HG03460 (cell line): ENCODE measurements around the gene AK2.
"Not testable (repeated sequence)": the region's sequence is repeated elsewhere in the genome, so short reads cannot be mapped to it uniquely, and the experiment has no call there.

Source experiments
- ATAC-seq: cut with Tn5 transposase; IDR thresholded peaks from one replicate; pipeline ENCODE4 v1.9.1; 2021; ENCODE audit not compliant: unreplicated experiment

The AK2 gene

GRCh38 chr1:33001282-33001681 is 35.4 kb downstream of the AK2 start:
- ATAC-seq = no peak

DNA sequence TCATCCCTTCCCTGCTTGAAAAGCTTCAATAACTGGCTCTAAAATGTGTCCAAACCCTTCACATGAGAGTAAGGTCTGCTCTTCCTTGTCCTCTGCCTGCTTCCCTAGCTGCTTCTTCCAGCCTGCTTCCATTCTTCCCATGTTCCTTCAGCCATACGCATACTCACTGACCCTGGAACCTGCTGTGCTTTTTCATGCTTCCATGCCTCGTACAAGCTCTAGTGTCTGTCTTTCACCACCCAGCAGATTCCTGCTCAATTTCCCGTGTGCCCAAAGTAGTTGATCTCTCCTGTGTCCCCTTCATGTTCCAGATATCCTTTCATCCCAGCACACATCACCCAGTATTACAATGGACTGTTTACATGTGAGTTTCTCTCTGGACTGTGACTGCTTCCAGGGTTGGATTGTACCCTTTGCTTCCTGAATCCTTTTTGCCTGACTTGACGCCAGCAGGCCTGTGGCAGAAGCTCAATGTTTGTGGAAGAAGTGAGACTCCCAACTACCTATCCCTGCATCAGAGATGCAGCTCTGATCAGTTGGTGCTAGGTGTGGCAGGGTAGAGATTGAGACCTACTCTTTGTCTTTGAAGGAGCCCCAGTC is 36.2 kb downstream of the AK2 start:
- no peak for ATAC-seq

DNA sequence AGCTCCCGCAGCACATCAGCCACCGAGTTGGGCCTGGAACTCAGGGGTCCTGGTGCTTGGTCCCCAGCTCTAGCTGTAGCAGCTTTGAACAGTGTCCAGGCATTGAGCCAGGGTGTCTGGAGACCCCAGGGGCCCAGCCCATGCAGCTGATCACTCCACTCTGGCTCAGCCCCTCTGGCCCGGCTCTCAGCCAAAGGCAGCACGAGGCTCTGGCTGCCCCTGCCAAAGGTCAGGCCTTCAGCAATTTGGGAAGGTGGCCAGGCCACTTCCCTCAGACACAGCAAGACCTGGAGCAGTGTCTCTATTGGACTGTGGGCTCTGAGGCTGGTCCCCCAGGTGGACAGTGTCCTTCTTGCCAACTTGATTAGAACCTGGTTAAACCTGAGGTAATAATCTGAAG is 37.7 kb downstream of the AK2 start:
- no peak for ATAC-seq

- no peak for ATAC-seq
Observed at GRCh38 chr1:32998064-32998463, 38.6 kb downstream of the AK2 start.

DNA sequence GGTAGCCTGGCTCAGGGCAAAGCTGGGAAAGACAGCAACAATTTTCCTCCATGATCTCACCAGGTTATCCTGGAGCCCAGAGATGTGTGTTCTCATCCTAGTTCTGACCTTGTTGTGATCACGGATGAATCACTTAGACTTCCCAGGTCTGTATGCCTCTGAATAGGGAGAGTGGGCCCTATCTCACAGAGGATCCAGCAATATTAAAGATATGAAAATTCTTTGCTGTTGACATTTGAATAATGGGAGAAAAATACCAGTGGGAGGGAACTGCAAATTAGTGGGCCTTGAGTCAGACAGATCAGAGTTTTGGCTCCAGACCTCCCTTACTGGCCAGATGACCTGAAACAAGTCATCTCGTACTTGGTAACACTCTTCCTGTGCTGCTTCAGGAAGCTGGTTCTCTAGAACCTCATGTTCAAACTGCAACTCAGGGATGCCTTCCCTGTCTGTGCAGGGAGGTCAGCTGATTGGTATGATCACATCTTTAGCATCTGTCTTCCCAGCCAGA is 39.2 kb downstream of the AK2 start:
- no peak for ATAC-seq

DNA sequence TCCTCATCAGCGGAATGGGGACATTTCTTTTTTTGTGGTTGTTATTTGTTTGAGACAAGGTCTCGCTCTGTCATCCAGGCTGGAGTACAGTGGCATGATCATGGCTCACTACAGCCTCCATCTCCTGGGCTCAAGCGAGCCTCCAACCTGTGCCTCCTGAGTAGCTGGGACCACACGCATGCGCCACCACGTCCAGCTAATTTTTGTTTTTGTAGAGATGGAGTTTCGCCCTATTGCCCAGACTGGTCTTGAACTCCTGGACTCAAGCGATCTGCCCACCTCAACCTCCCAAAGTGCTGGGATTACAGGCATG is 43.4 kb downstream of the AK2 start:
- ATAC-seq = not testable (repeated sequence)

GRCh38 chr1:32992489-32993323 is 44.0 kb downstream of the AK2 start:
- ATAC-seq = peak; percentile 84

- ATAC-seq = peak; percentile 28
Observed at GRCh38 chr1:32991819-32992488, 44.7 kb downstream of the AK2 start.

DNA sequence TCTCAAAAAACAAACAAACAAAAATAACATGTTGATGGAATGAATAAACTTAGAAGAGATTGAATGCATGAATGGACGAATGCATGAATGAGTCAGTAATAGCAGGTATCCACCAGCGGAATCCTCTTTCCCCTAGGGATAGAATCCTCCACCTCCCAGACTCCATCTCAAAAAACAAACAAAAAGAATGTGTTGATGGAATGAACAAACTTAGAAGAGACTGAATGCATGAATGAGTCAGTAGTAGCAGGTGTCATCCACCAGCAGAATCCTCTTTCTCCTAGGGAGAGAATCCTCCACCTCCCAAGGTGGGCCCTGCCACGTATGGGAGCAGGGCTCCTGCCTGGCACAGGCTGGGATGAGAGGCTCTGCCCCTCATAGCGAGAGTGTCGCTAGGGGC is 45.3 kb downstream of the AK2 start:
- ATAC-seq = no peak

- ATAC-seq = no peak
Observed at GRCh38 chr1:32990887-32991286, 45.8 kb downstream of the AK2 start.

DNA sequence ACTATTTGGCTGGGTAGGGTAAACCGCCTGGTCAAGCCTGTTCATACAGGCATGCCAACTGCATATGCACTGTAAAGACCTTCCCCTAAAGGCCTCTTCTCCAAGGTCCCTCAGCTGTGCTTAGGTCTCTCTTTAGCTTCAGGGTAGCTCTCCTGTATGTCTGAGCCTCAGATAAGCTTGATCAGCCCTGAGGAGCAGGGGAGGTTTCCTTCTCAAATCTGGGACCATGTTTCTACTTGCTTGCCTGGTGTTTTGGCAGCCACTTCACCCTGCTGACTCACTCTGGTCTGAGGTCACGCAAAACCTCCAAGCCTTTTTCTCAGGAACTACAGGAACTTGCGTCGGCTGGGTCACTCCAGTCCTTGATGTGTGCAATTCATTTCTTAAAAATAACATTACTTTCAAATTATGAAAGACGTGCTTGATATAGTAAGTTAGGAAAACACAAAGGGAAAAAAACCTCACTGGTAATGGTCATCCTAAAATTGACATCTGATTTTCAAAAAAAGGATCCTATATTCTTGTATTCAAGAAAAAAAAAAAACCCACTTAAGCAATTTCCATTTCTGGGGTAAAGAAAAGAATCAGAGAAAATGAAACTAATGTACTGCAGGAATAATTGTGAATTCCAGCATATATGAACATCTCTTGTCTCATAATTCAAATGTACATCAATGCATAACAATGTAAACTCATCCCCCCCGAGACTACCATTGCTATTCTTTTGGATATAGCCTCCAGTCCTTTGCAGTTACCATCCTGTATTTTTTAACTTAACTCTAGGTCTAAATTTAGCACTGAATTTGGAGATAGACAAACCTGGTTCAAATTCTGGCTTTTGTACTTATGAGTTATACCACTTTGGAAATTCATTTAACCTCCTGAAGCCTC is 47.3 kb downstream of the AK2 start:
- ATAC-seq = no peak

DNA sequence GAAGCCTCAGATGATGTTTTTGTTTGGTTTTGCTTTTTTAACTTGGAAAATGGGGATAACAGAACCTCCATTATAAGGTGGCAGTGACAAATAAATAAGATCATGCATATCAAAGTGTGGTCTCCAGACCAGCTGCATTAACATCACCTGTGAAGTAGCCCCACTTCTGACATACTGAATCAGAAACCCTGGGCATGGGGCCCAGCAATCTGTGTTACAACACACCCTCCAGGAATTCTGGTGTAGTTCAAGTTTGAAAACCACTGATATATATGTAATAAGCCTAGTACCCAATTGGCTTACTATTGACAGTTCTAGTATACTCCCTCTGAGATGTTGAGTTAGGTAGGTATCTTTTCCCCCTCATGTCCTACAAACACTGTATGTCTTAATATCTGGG is 48.0 kb downstream of the AK2 start:
- no peak for ATAC-seq

DNA sequence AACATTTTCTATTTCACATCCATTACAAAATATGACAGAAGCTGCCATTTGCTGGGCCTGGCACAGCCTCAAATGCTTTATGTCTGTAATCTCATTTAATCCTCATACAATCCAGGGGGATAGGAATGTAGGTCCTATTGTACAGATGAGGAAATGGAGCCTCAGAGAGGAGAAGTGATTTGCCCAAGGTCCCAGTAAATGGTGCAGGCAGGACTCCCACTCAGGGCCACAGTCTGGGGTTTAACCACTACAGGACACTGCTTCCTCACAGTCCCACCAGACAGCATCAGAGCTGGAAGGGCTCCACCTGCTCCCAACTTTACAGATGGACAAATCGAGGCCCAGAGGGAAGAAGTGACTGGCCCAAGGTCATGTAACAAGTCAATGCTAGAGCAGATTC is 51.5 kb downstream of the AK2 start:
- no peak for ATAC-seq

DNA sequence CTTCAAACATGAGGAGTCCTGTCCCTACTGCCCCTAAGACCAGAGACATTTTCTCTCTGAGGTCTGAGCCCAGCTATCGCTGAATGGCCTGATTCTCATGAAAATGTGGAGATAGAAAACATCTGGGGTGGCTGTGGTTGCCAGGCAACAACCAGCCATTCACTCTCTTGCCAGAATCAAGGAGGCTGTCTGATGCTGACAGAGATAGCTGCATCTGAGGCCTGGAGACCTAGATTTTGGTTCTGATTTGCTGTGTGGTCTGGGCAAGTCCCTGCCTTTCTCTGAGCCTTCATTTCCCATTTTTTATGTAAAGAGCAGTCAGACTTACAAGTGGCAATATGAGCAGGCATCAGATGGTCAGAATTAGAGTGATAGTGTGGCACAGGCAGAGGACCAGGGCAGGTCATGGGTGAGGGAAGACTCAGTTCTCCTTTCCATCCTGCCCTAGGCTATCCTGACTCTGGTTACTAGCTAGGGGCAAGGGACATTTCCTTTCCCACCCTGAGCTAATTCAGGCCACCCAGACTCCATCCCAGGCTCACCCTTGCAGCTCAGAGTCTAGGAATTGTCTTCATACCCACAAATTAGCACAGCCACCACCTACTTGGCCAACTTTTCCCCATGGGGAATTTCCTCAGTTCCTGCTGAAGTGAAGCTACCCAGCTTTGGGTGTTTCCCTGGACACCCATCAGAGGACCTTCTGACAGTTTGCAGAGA is 52.1 kb downstream of the AK2 start:
- ATAC-seq = no peak

GRCh38 chr1:32984090-32984454 is 52.6 kb downstream of the AK2 start:
- ATAC-seq = no peak

DNA sequence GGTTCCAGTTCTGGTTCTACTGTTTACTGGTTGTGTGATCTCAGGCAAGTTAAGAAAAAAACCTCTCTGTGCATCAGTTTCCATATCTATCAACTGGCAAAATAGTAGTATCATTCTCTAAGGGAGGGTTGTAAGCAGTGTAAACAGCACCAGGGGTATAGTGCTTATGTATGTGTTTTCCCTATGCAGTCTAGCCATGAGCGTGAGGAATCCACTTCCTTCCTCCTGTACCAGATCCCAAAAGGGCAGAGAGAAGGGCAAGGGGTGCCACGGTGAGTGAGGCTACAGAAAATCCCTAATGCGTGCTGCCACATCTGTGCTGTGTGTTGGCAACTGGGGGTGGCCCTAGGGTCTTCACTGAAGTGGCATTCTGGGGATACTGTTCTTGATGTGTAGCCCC is 53.7 kb downstream of the AK2 start:
- ATAC-seq = no peak

GRCh38 chr1:32981003-32981901 is 55.4 kb downstream of the AK2 start:
- peak; percentile 90 for ATAC-seq

GRCh38 chr1:32980080-32980479 is 56.6 kb downstream of the AK2 start:
- ATAC-seq = no peak

- ATAC-seq = no peak
Observed at GRCh38 chr1:32978854-32979253, 57.8 kb downstream of the AK2 start.
